ENCODE data around the gene RNF2. TPM values are rescaled to one million over a fixed set of nuclear protein-coding genes. Genes with fewer than 3 reads are reported as not detected.
A peak's percentile ranks its signal among the peaks of the same experiment; 100 is the strongest.

The RNF2 gene
- total RNA-seq, 6 experiments from 2014 or later, result 4.2 to 9.1 (median 5.3) TPM

GRCh38 chr1:185050823-185051451, 5.6 kb downstream of the RNF2 start:
- Histone ChIP-seq H3K4me1 (peaks cover 0 to 10% (median 6%) of the 10 kb centered on the region in 4 donors), H3K4me3 (no peak overlapping the region), H3K27ac (no peak overlapping the region), H3K27me3 (no peaks in the 10 kb centered on the region), H3K9me3 (no peaks in the 10 kb centered on the region), H3K36me3 (no peaks in the 10 kb centered on the region)
- WGBS (ENCODE audit: insufficient coverage, low coverage, low lambda C conversion rate, missing lambda C conversion rate), result 50% methylated on average over 5 of the region's 5 CpGs
- ATAC-seq (peak in 1 of 4 donors; percentile 35), DNase-seq (no peak)
- TF ChIP-seq POLR2A (IDR thresholded peaks at IDR 0.05), result no peak
- intact Hi-C loops (cut with DNase I), result no loop called here

- no peak overlapping the region for H3K27ac ChIP-seq
- H3K4me3 ChIP-seq, result no peak overlapping the region
- TF ChIP-seq POLR2A (IDR thresholded peaks at IDR 0.05) (no peak), CTCF (IDR thresholded peaks at IDR 0.05) (no peak)
- H3K9me3 ChIP-seq, result no peaks in the 10 kb centered on the region
- no peaks in the 10 kb centered on the region for H3K36me3 ChIP-seq
- H3K27me3 ChIP-seq, result no peaks in the 10 kb centered on the region
- 91% methylated on average over 3 of the region's 3 CpGs for WGBS (ENCODE audit: insufficient coverage, low coverage, low lambda C conversion rate, missing lambda C conversion rate)
- DNase-seq, result no peak
- H3K4me1 ChIP-seq, result peaks cover 0 to 4% (median 0%) of the 10 kb centered on the region in 4 donors
- intact Hi-C loops (cut with DNase I), result no loop called here
- no peak for ATAC-seq
Observed at GRCh38 chr1:185053204-185053603, 7.8 kb downstream of the RNF2 start.

- Histone ChIP-seq H3K27ac (no peak overlapping the region), H3K27me3 (no peaks in the 10 kb centered on the region), H3K9me3 (no peaks in the 10 kb centered on the region), H3K36me3 (no peaks in the 10 kb centered on the region), H3K4me1 (peaks cover 0 to 4% (median 0%) of the 10 kb centered on the region in 4 donors), H3K4me3 (no peak overlapping the region)
- WGBS (ENCODE audit: insufficient coverage, low coverage, low lambda C conversion rate, missing lambda C conversion rate), result 96% methylated on average over 17 of the region's 31 CpGs
- DNase-seq (no peak), ATAC-seq (no peak)
- TF ChIP-seq CTCF (IDR thresholded peaks at IDR 0.05) (no peak), POLR2A (IDR thresholded peaks at IDR 0.05) (no peak)
- intact Hi-C loops (cut with DNase I), result no loop called here
Observed at GRCh38 chr1:185054365-185055060, 9.2 kb downstream of the RNF2 start.

GRCh38 chr1:185058110-185058509, 12.8 kb downstream of the RNF2 start:
- no peak overlapping the region for H3K4me3 ChIP-seq
- 83% methylated on average over 2 of the region's 2 CpGs for WGBS (ENCODE audit: insufficient coverage, low coverage, low lambda C conversion rate, missing lambda C conversion rate)
- H3K4me1 ChIP-seq, result no peaks in the 10 kb centered on the region
- no peaks in the 10 kb centered on the region for H3K9me3 ChIP-seq
- ATAC-seq, result no peak
- intact Hi-C loops (cut with DNase I), result no loop called here
- no peaks in the 10 kb centered on the region for H3K36me3 ChIP-seq
- DNase-seq, result no peak
- no peak overlapping the region for H3K27ac ChIP-seq
- TF ChIP-seq POLR2A (IDR thresholded peaks at IDR 0.05) (no peak), CTCF (IDR thresholded peaks at IDR 0.05) (no peak)
- no peaks in the 10 kb centered on the region for H3K27me3 ChIP-seq

- no peaks in the 10 kb centered on the region for H3K9me3 ChIP-seq
- no peak overlapping the region for H3K27ac ChIP-seq
- WGBS (ENCODE audit: insufficient coverage, low coverage, low lambda C conversion rate, missing lambda C conversion rate), result 45% methylated on average over 2 of the region's 2 CpGs
- TF ChIP-seq CTCF (IDR thresholded peaks at IDR 0.05) (no peak), POLR2A (IDR thresholded peaks at IDR 0.05) (no peak)
- no peak overlapping the region for H3K4me3 ChIP-seq
- intact Hi-C loops (cut with DNase I), result no loop called here
- ATAC-seq, result no peak
- no peaks in the 10 kb centered on the region for H3K36me3 ChIP-seq
- no peak for DNase-seq
- no peaks in the 10 kb centered on the region for H3K27me3 ChIP-seq
- H3K4me1 ChIP-seq, result no peaks in the 10 kb centered on the region
Observed at GRCh38 chr1:185058876-185059275, 13.5 kb downstream of the RNF2 start.
